Neural crest cell (in vitro differentiated cells): ENCODE data around the gene FIBP. TPM values are rescaled to one million over a fixed set of nuclear protein-coding genes. Genes with fewer than 3 reads are reported as not detected.

Experiments
- DNase-seq: peaks from one replicate; pipeline ENCODE4 v3.0.0; 2021; ENCODE audit warnings: low read depth, mixed read lengths, low spot score
- H3K27ac Mint-ChIP-seq: one replicate; pipeline ENCODE4 v1.8.0; 2021; ENCODE audit warnings: mild to moderate bottlenecking, mixed read lengths; ENCODE audit not compliant: unreplicated experiment
- H3K27me3 Mint-ChIP-seq: 2 replicates; pipeline ENCODE4 v1.8.0; 2021; ENCODE audit warnings: low read depth, mild to moderate bottlenecking, mixed read lengths
- H3K36me3 Mint-ChIP-seq: 2 replicates; pipeline ENCODE4 v1.8.0; 2021; ENCODE audit warnings: low read depth, mild to moderate bottlenecking, mixed read lengths
- H3K4me1 Mint-ChIP-seq: 2 replicates; pipeline ENCODE4 v1.8.0; 2021; ENCODE audit warnings: mixed read lengths
- H3K4me3 Mint-ChIP-seq: one replicate; pipeline ENCODE4 v1.8.0; 2021; ENCODE audit warnings: mild to moderate bottlenecking, mixed read lengths
- H3K9me3 Mint-ChIP-seq: 2 replicates; pipeline ENCODE4 v1.8.0; 2021; ENCODE audit warnings: mixed read lengths
- CTCF ChIP-seq: fragments of 200-600 bp; sonication (generic); conservative IDR thresholded peaks from 2 replicates; pipeline ENCODE4 v1.5.0; 2021; ENCODE audit warnings: antibody characterized with exemption, mild to moderate bottlenecking
- total RNA-seq: library from RNA; stranded (reverse); gene quantifications from 2 replicates; pipeline ENCODE4 v1.2.1, GENCODE V29; 2021

Gene FIBP
- total RNA-seq, 1 donor from 2014 or later: 90.0 TPM

GRCh38 chr11:65882120-65883057 lies 5.9 kb downstream of the FIBP start:
- H3K4me1 Mint-ChIP-seq: peaks cover 15% of the 10 kb centered on the region
- H3K9me3 Mint-ChIP-seq: no peaks in the 10 kb centered on the region
- H3K36me3 Mint-ChIP-seq: peaks cover 4% of the 10 kb centered on the region
- peak overlapping the region; percentile 19 for H3K4me3 Mint-ChIP-seq
- DNase-seq: no peak
- TF ChIP-seq CTCF: no peak
- H3K27me3 Mint-ChIP-seq: no peaks in the 10 kb centered on the region
- no peak overlapping the region for H3K27ac Mint-ChIP-seq

DNA sequence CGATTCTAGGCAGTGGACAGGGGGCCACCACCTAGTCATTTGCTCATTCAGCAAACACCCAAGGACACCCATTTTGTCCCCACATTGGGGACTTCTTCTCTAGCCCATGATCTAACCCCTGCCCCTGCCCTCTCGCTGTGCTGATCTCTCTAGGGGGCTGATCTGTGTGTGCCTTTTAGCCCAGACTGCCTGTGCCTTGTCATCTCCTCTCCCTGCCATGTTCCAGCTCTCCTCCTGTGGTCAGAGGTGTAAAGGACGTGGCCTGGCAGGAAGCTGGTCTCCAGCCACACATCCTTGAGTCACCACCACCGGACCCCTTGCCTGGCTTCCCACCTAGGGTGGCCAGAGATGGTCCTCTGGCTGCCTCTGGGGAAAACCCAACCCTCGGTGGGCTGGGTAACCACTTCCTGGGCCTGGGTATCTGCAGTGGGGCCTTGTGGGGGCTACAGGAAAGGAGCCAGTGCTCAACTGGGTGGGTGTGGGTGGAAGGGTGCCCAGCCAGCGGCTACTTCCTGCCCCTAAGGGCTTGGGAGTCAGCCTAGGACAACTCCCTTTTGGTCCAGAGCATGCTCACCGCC lies 7.3 kb downstream of the FIBP start:
- H3K4me1 Mint-ChIP-seq: peaks cover 6% of the 10 kb centered on the region
- no peak for TF ChIP-seq CTCF
- H3K27me3 Mint-ChIP-seq: no peaks in the 10 kb centered on the region
- H3K27ac Mint-ChIP-seq: no peak overlapping the region
- H3K36me3 Mint-ChIP-seq: peaks cover 4% of the 10 kb centered on the region
- no peak for DNase-seq
- H3K4me3 Mint-ChIP-seq: peak overlapping the region; percentile 62
- H3K9me3 Mint-ChIP-seq: no peaks in the 10 kb centered on the region

GRCh38 chr11:65880027-65880426 lies 8.2 kb downstream of the FIBP start:
- Mint-ChIP-seq H3K36me3 (peaks cover 4% of the 10 kb centered on the region), H3K4me1 (peaks cover 6% of the 10 kb centered on the region), H3K27me3 (no peaks in the 10 kb centered on the region), H3K27ac (no peak overlapping the region), H3K9me3 (no peaks in the 10 kb centered on the region), H3K4me3 (peak overlapping the region; percentile 49)
- no peak for TF ChIP-seq CTCF
- no peak for DNase-seq

GRCh38 chr11:65879617-65880016 lies 8.7 kb downstream of the FIBP start, which contains the start of gene CTSW:
Gene CTSW, plus strand, starts transcription at chr11:65879837. Its CDS starts 18 bp downstream, at chr11:65879855.
- no peak for TF ChIP-seq CTCF
- no peak for DNase-seq
- peaks cover 3% of the 10 kb centered on the region for H3K4me1 Mint-ChIP-seq
- no peaks in the 10 kb centered on the region for H3K9me3 Mint-ChIP-seq
- no peaks in the 10 kb centered on the region for H3K27me3 Mint-ChIP-seq
- H3K36me3 Mint-ChIP-seq: peaks cover 3% of the 10 kb centered on the region
- no peak within 1 kb of the TSS for H3K27ac Mint-ChIP-seq
- H3K4me3 Mint-ChIP-seq: peak within 1 kb of the TSS; percentile 49

DNA sequence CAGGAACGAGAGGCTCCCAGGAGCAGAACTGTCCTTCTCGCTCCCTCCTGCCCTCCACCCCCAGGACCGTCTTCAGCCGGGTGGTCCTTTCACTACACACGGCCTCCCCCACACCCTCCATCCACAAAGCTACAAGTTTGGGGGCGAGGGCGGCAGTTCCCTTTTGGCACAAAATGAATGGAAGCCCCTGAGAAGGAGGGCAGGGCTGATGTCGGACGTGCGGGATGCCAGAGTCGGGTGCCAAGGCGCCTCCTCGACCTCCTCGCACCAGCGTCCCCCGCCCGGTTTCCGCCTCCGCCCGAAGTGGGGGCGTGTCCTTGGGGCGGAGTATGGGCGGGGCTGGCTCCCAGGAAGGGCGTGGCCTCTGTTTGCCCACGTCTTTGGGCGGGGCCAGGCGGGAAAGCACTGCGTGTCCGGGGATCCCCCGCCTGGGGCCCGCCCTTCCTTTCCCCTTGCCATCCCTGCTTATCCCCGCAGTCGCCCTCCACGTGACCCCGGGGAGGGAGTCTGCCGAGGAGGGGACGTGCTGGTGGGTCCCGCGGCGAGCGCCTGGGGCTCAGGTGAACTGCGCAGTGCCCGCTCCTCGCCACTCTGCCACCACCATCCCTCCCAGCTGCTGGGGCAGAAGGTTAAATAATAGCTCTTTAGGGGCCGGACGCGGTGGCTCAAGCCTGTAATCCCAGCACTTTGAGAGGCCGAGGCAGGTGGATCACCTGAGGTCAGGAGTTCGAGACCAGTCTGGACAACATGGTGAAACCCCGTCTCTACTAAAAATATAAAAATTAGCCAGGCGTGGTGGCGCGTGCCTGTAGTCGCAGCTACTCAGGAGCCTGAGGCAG lies 14.7 kb downstream of the FIBP start:
- Mint-ChIP-seq H3K9me3 (no peaks in the 10 kb centered on the region), H3K4me1 (peaks cover 25% of the 10 kb centered on the region), H3K27me3 (peaks cover 4% of the 10 kb centered on the region), H3K27ac (peak overlapping the region; percentile 81), H3K4me3 (peak overlapping the region; percentile 92), H3K36me3 (no peaks in the 10 kb centered on the region)
- peak; percentile 98 for DNase-seq
- no peak for TF ChIP-seq CTCF
